Gastroesophageal sphincter (tissue), 4 donors: ENCODE data around the gene MVB12B. TPM values are rescaled to one million over a fixed set of nuclear protein-coding genes. Genes with fewer than 3 reads are reported as not detected.

Experiments used
- ATAC-seq: fragments of 150-250 bp; one replicate; pipeline ENCODE4 v1.9.1; 2016; ENCODE audit warnings: mild to moderate bottlenecking, moderate library complexity
- H3K27ac ChIP-seq, 4 donors: fragments of 200-600 bp; sonication (generic) in 3 of 4; 1 replicate in 3 of 4; 2 replicates in 1 of 4; pipeline ENCODE4 v1.5.1; 2016 to 2019
- H3K27me3 ChIP-seq: fragments of 200-600 bp; sonication (generic); one replicate; pipeline ENCODE4 v1.5.1; 2019
- H3K36me3 ChIP-seq, 2 donors: fragments of 200-600 bp; sonication (generic); one replicate each; pipeline ENCODE4 v1.5.1; 2019; ENCODE audit warnings: control low read depth in 1 of 2
- H3K4me1 ChIP-seq, 3 donors: fragments of 200-600 bp; sonication (generic); 1 replicate in 2 of 3; 2 replicates in 1 of 3; pipeline ENCODE4 v1.5.1; 2016 to 2019; ENCODE audit warnings: control low read depth in 2 of 3
- H3K4me3 ChIP-seq, 2 donors: fragments of 200-600 bp; sonication (generic); one replicate each; pipeline ENCODE4 v1.5.1; 2019; ENCODE audit warnings: mild to moderate bottlenecking in 1 of 2, moderate library complexity in 1 of 2
- H3K9me3 ChIP-seq, 3 donors: fragments of 200-600 bp; sonication (generic); one replicate each; pipeline ENCODE4 v1.5.1; 2017 to 2019; ENCODE audit warnings: control low read depth in 2 of 3
- EP300 ChIP-seq: sonication (generic); formaldehyde crosslinking; IDR thresholded peaks from one replicate; pipeline ENCODE4 v1.6.1; 2017; ENCODE audit warnings: antibody characterized with exemption, mild to moderate bottlenecking
- POLR2A ChIP-seq, 2 donors: fragments of 450-650 bp; IDR thresholded peaks; one replicate each; pipeline ENCODE4 v1.6.1; 2017; ENCODE audit warnings: antibody characterized with exemption in 2 of 2, mild to moderate bottlenecking in 2 of 2, moderate library complexity in 1 of 2
- POLR2AphosphoS5 ChIP-seq: sonication (generic); formaldehyde crosslinking; IDR thresholded peaks from one replicate; pipeline ENCODE4 v1.6.1; 2017; ENCODE audit warnings: antibody characterized with exemption
- WGBS, 2 donors: methylation state at CpG; one replicate each; pipeline ENCODE4 v1.1.5; 2018; ENCODE audit warnings: low coverage in 1 of 2; 5-methylcytosine and 5-hydroxymethylcytosine counted together
- total RNA-seq, 4 donors: library from RNA; depleted of rRNA; stranded (reverse); fragments of >200 nt; gene quantifications; one replicate each; pipeline ENCODE4 v1.1.0, GENCODE V29; 2016
- TF ChIP-seq, protein P1 (sequence below), 4 experiments: fragments of 200-600 bp in 2 of 4; fragments of 450-650 bp in 2 of 4; sonication (generic) in 1 of 4; IDR thresholded peaks; one replicate each; pipeline ENCODE4 v1.5.1; 2017 to 2019; ENCODE audit warnings: antibody characterized with exemption in 4 of 4, mild to moderate bottlenecking in 2 of 4, moderate library complexity in 2 of 4

MVB12B gene
- total RNA-seq, 4 donors from 2014 or later = 12.0 to 25.2 (median 15.9) TPM

DNA sequence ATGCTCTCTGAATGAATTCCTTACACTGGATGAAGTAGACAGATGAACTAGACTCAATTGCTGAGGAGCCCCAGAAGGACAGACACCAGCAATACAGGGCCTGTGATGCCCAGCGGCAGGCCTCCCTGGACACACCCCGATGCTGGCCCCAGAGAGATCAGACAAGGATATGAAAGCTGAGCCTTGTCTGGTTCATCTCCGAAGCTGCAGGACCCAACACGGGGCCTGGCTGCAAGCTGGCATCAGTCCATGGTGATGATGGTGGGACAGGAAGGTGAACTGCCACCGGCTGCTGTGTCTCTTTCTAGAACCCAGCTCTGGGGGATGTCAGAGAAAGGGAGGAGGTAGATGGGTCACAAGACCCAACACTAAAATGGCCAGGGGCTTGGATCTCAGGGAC lies 183.1 kb downstream of the MVB12B start:
- Histone ChIP-seq H3K27ac (no peak overlapping the region), H3K36me3 (peaks cover 0 to 11% of the 10 kb centered on the region in 2 donors), H3K9me3 (no peaks in the 10 kb centered on the region), H3K4me3 (no peak overlapping the region), H3K27me3 (peaks cover 50% of the 10 kb centered on the region), H3K4me1 (peaks cover 0 to 12% (median 0%) of the 10 kb centered on the region in 3 donors)
- TF ChIP-seq POLR2A (IDR thresholded peaks at IDR 0.05) = no peak
- TF ChIP-seq POLR2AphosphoS5 = no peak
- TF ChIP-seq EP300 = no peak
- TF ChIP-seq, protein P1, sequence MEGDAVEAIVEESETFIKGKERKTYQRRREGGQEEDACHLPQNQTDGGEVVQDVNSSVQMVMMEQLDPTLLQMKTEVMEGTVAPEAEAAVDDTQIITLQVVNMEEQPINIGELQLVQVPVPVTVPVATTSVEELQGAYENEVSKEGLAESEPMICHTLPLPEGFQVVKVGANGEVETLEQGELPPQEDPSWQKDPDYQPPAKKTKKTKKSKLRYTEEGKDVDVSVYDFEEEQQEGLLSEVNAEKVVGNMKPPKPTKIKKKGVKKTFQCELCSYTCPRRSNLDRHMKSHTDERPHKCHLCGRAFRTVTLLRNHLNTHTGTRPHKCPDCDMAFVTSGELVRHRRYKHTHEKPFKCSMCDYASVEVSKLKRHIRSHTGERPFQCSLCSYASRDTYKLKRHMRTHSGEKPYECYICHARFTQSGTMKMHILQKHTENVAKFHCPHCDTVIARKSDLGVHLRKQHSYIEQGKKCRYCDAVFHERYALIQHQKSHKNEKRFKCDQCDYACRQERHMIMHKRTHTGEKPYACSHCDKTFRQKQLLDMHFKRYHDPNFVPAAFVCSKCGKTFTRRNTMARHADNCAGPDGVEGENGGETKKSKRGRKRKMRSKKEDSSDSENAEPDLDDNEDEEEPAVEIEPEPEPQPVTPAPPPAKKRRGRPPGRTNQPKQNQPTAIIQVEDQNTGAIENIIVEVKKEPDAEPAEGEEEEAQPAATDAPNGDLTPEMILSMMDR (IDR thresholded peaks at IDR 0.05) = no peak
- WGBS, 2 donors = no CpG with 5 or more reads among the region's 5 CpGs
- no peak for ATAC-seq

DNA sequence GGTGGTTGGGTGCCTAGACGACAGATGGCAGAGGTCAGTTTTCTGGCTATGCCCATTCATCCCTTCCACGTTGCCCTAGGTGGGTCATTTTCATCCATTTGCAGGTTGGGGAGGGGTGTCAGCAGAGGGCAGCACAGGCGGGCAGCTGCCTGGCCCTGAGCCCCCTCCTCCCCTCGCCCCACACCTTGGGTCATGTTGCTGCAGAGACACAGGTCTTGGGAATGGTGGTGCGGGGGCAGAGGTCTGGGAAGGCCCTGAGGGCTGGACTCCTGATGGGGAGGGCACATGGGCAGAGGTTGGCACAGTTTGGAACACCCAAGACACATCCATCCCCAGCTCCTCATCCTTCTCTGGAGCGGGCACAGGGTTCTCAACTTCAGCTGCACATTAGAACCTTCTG lies 183.9 kb downstream of the MVB12B start:
- peaks cover 0 to 3% of the 10 kb centered on the region in 2 donors for H3K36me3 ChIP-seq
- peaks cover 0 to 19% (median 0%) of the 10 kb centered on the region in 3 donors for H3K4me1 ChIP-seq
- H3K9me3 ChIP-seq = no peaks in the 10 kb centered on the region
- H3K27ac ChIP-seq = no peak overlapping the region
- ATAC-seq = no peak
- TF ChIP-seq POLR2A (IDR thresholded peaks at IDR 0.05) = no peak
- peaks cover 58% of the 10 kb centered on the region for H3K27me3 ChIP-seq
- H3K4me3 ChIP-seq = no peak overlapping the region
- 56% methylated on average over 2 of the region's 6 CpGs; no CpG with 5 or more reads in 1 of the 2 donors for WGBS, 2 donors

GRCh38 chr9:126511411-126511810 lies 184.8 kb downstream of the MVB12B start:
- Histone ChIP-seq H3K4me3 (no peak overlapping the region), H3K4me1 (peaks cover 0 to 27% (median under 1%) of the 10 kb centered on the region in 3 donors), H3K9me3 (no peaks in the 10 kb centered on the region), H3K27ac (no peak overlapping the region), H3K36me3 (no peaks in the 10 kb centered on the region), H3K27me3 (peaks cover 66% of the 10 kb centered on the region)
- no peak for ATAC-seq
- TF ChIP-seq POLR2AphosphoS5 = no peak
- TF ChIP-seq, protein P1 (IDR thresholded peaks at IDR 0.05) = no peak
- TF ChIP-seq EP300 = no peak
- no peak for TF ChIP-seq POLR2A (IDR thresholded peaks at IDR 0.05)

DNA sequence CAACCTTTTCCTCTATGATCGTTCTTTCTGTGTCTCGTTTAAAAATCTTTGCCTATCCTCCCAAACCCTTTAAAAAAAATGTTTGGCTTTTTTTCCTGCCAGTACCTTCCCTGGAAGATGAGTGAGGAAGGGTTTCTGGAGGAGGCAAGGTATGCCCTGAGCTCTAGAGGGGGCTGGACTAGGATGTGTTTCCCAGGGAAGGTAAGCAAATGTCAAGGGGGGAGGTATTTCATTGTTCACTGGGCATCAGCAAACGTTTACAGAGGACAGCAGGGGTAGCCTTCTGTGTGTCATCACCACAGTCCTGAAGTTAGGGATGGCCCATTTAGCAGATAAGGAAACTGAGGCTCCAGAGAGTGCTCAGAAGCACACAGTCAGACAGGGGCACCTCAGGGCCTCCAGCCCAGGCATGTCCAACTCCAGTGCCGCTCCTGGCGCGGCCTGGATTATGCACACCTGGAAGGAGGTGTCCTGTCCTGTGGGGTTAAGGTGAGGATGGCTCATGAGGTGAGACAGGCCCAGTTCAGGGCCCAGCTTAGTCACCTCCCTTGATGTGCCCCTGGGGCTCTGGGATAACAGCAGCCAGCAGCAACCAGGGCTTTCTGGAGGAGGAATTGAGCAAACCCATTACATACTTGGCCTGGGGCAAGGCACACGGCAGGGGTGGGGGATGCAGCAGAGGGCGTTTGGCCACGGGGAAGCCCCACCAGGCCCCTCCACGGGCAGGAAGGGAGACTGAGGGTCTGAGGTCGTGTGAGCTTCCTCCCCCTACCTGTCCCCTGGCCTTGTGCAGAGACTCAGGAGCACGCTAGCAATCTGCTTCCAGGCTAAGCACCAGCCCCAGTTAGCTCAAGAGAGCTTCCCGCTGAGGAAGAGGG lies 186.8 kb downstream of the MVB12B start:
- 20 to 49% methylated on average over 1 to 3 of the region's 13 CpGs for WGBS, 2 donors
- peak overlapping the region in 1 of 2 donors; percentile 29 for H3K4me3 ChIP-seq
- H3K4me1 ChIP-seq = peaks cover 0 to 47% (median 9%) of the 10 kb centered on the region in 3 donors
- no peaks in the 10 kb centered on the region for H3K9me3 ChIP-seq
- H3K27ac ChIP-seq = peak overlapping the region in 1 of 4 donors; percentile 79
- no peak for TF ChIP-seq EP300
- TF ChIP-seq, protein P1 (IDR thresholded peaks at IDR 0.05) = no peak
- no peak for TF ChIP-seq POLR2A (IDR thresholded peaks at IDR 0.05)
- no peak for TF ChIP-seq POLR2AphosphoS5
- H3K27me3 ChIP-seq = peaks cover 86% of the 10 kb centered on the region
- no peaks in the 10 kb centered on the region for H3K36me3 ChIP-seq
- ATAC-seq = no peak

DNA sequence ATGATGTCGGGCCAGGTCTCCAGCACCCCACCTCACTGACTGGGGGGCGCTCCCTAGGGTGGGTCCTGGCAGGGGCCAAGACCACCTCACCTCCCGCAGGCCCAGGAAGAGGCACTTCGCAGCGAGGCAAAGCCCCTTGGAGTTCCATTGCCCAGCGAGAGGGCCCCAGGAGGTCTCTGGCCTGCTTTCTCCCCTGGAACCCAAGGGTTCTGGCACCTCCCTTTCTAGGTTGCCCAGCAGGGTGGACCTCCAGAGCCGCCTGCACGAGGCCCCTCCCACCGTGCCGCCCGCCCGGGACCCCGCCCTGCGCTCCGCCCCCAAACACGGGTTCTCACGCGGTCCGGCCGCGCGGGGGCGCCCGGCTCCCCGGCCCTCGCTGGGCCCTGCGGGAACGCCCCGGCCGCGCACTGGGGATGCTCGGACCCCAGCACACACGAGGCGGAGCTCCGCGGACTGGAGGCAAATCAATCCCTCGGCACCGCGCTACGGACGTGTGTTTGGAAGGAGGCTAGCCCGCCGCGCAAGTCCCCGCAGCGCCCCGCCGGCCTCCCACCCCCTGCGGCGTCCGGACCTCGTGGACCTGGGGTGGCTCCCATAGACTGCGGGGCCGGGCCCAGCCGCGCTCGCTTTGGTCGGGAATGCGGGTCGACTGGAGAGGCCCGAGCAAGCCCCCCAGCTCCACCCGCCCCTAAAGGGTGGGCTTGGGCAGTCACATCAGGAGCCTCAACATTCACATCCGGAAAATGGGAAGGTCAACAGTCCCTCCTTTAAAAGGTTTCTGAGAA lies 187.6 kb downstream of the MVB12B start:
- peaks cover 0 to 50% (median 9%) of the 10 kb centered on the region in 3 donors for H3K4me1 ChIP-seq
- ATAC-seq = peak; percentile 75
- H3K9me3 ChIP-seq = no peaks in the 10 kb centered on the region
- no peaks in the 10 kb centered on the region for H3K36me3 ChIP-seq
- peak overlapping the region in 1 of 2 donors; percentile 29 for H3K4me3 ChIP-seq
- TF ChIP-seq, protein P1 (IDR thresholded peaks at IDR 0.05) = peak in 2 of 4 experiments; percentile 21 to 66
- TF ChIP-seq POLR2A (IDR thresholded peaks at IDR 0.05) (no peak), POLR2AphosphoS5 (no peak)
- peak overlapping the region in 2 of 4 donors; percentile 76 to 79 for H3K27ac ChIP-seq
- H3K27me3 ChIP-seq = peaks cover 95% of the 10 kb centered on the region
- 0 to 20% methylated on average over 1 of the region's 63 CpGs for WGBS, 2 donors
